Measurements from ENCODE around the gene TRMT1L.

TRMT1L gene

DNA sequence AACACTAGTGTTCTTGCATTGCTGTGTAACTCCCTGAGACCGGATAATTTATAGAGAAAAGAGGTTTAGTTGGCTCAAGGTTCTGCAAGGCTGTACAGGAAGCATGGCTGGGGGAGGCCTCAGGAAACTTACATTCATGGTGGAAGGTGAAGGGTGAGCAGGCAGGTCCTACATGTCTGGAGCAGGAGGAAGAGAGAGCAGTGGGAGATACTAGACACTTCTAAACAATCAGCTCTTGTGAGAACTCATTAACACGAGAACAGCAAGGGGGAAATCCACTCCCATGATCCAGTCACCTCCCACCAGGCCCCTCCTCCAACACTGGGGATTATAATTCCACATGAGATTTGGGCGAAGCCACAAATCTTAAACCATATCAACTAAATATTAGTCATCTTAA is 81.3 kb downstream of the TRMT1L start:
- no peak overlapping the region for H3K4me3 ChIP-seq (ENCODE audit: low read depth, low read length)
- TF ChIP-seq, protein P1, sequence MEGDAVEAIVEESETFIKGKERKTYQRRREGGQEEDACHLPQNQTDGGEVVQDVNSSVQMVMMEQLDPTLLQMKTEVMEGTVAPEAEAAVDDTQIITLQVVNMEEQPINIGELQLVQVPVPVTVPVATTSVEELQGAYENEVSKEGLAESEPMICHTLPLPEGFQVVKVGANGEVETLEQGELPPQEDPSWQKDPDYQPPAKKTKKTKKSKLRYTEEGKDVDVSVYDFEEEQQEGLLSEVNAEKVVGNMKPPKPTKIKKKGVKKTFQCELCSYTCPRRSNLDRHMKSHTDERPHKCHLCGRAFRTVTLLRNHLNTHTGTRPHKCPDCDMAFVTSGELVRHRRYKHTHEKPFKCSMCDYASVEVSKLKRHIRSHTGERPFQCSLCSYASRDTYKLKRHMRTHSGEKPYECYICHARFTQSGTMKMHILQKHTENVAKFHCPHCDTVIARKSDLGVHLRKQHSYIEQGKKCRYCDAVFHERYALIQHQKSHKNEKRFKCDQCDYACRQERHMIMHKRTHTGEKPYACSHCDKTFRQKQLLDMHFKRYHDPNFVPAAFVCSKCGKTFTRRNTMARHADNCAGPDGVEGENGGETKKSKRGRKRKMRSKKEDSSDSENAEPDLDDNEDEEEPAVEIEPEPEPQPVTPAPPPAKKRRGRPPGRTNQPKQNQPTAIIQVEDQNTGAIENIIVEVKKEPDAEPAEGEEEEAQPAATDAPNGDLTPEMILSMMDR (IDR thresholded peaks at IDR 0.05; ENCODE audit: low read depth, low read length), result no peak

DNA sequence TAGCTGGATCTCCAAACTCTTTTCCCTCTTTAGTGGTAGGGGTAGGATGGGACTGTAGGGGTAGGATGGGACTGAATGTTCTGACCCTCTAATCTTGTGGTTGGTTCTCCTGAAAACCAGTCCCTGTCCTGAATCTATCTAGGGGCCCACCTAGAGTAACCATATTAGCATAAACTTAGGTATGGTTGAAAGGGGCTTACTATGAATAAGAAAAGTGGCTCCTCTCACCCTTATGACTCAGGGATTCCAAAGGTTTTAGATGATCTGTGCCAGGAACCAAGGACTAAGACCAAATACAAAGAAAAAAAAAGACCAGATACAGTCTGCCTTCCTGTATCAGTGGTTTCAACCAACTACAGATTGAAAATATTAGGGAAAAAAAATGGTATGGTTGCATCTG is 82.4 kb downstream of the TRMT1L start:
- H3K4me3 ChIP-seq (ENCODE audit: low read depth, low read length), result no peak overlapping the region
- TF ChIP-seq, protein P1 (IDR thresholded peaks at IDR 0.05; ENCODE audit: low read depth, low read length), result no peak

DNA sequence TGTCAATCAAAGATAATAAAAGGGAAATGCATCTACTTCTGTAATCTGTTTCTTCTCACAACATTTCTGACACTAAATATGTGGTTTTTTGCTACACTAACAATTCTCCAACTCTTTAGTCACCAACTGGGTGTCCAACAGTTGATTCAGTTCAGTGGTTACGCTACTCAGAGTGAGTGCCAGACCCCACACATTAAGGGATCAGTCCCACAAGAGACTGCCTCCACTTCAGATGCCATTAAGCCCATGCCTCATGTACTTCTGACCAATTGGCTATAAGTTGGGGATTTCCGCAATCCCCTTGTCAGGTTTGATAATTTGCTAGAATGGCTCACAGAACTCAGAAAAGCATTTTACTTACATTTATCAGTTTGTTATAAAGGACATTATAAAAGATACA is 83.0 kb downstream of the TRMT1L start:
- TF ChIP-seq, protein P1 (IDR thresholded peaks at IDR 0.05; ENCODE audit: low read depth, low read length), result no peak
- H3K4me3 ChIP-seq (ENCODE audit: low read depth, low read length), result no peak overlapping the region

DNA sequence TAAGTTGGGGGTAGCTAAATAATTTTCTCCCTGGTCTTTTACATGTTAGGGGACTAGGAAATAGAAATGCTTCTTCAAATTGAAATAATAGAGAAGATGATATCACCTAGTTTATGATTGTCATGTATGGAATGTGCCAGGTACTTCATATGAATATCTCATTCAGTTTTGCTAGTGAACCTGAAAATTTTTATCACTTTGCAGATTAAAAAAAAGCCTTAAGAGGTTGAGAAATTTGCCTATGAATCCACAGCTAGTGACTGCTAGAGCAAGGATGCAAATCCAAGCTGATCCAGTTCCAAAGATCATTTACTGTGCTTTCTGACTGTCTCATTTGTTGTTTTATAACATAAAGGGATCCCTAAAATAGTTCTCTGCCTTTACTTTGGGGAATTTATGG is 86.7 kb downstream of the TRMT1L start:
- H3K4me3 ChIP-seq (ENCODE audit: low read depth, low read length), result no peak overlapping the region
- TF ChIP-seq, protein P1 (IDR thresholded peaks at IDR 0.05; ENCODE audit: low read depth, low read length), result no peak

DNA sequence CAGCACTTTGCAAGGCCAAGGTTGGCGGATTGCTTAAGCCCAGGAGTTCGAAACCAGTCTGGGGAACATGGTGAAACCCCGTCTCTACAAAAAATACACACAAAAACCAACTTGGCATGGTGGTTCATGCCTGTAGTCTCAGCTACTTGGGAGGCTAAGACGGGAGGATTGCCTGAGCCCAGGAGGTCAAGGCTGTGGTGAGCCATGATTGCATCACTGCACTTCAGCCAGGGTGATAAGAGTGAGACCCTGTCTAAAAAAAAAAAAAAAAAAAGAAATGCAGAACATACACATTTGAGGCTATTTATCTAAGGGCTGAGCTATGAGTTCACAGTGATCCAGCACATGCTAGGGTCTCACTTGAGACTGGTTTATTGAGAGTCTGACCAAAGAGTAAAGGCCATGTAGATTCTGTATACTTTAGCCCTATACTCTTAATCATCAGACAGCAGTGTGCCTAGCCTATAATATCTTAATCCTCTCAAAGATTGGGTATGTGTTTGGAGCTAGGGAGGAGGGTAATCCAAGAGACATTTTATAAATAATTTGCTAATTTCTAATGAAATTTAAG is 87.5 kb downstream of the TRMT1L start:
- TF ChIP-seq, protein P1 (IDR thresholded peaks at IDR 0.05; ENCODE audit: low read depth, low read length), result no peak
- H3K4me3 ChIP-seq (ENCODE audit: low read depth, low read length), result no peak overlapping the region

DNA sequence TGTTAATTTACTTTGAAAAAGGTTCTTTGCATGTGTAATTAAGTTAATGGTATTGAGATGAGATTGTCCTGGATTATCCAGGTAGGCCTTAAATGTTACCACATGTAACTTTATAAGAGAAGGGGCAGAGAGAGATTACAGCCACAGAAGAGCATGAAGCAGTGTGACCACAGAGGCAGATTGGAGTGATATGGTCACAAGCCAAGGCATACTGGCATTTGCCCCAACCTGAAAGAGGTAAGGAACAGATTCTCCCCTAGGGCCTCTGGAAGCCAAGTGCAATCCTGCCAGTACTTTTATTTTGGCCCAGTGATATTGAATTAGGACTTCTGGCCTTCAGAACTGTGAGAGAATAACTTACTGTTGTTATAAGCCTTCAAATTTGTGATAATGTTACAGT is 88.4 kb downstream of the TRMT1L start:
- no peak overlapping the region for H3K4me3 ChIP-seq (ENCODE audit: low read depth, low read length)
- TF ChIP-seq, protein P1 (IDR thresholded peaks at IDR 0.05; ENCODE audit: low read depth, low read length), result no peak

Measured in WI38 (cell line).